Neuronal stem cell (in vitro differentiated cells): ENCODE data around the gene CCDC191.

ENCODE experiments used
- DNase-seq: peaks from one replicate; pipeline ENCODE4 v3.0.0-alpha.2; 2013; ENCODE audit warnings: low spot score
- H2AFZ ChIP-seq: one replicate; pipeline ENCODE4 v1.6.1; 2013; ENCODE audit warnings: mild to moderate bottlenecking, low read length, inconsistent platforms
- H2AK5ac ChIP-seq: 2 replicates; pipeline ENCODE4 v1.6.1; 2013; ENCODE audit warnings: low read depth, mild to moderate bottlenecking, inconsistent platforms, low read length, moderate library complexity, mixed read lengths
- H2BK120ac ChIP-seq: 2 replicates; pipeline ENCODE4 v1.6.1; 2013; ENCODE audit warnings: low read depth, mild to moderate bottlenecking, inconsistent platforms, low read length, moderate library complexity, mixed read lengths
- H2BK12ac ChIP-seq: one replicate; pipeline ENCODE4 v1.6.1; 2013; ENCODE audit warnings: low read length, inconsistent platforms
- H2BK15ac ChIP-seq: 2 replicates; pipeline ENCODE4 v1.6.1; 2013; ENCODE audit warnings: mild to moderate bottlenecking, low read length, inconsistent platforms, mixed read lengths
- H2BK5ac ChIP-seq: one replicate; pipeline ENCODE4 v1.6.1; 2013; ENCODE audit warnings: inconsistent platforms, mild to moderate bottlenecking, low read length, moderate library complexity
- H3K14ac ChIP-seq: one replicate; pipeline ENCODE4 v1.6.1; 2013; ENCODE audit warnings: low read length, inconsistent platforms
- H3K18ac ChIP-seq: 2 replicates; pipeline ENCODE4 v1.6.1; 2013; ENCODE audit warnings: low read length, inconsistent platforms
- H3K23ac ChIP-seq: 2 replicates; pipeline ENCODE4 v1.6.1; 2013; ENCODE audit warnings: low read depth, mild to moderate bottlenecking, mixed read lengths, low read length, inconsistent platforms; ENCODE audit not compliant: poor library complexity
- H3K27ac ChIP-seq: replicated peaks from 3 replicates; pipeline ENCODE4 v1.5.1; 2013; ENCODE audit warnings: low read length, inconsistent platforms
- H3K27me3 ChIP-seq, 3 experiments: 2 replicates each; pipeline ENCODE4 v1.6.1; 2013; ENCODE audit warnings: low read length in 3 of 3, mild to moderate bottlenecking in 2 of 3, inconsistent platforms in 1 of 3, low read depth in 1 of 3, mixed read lengths in 1 of 3, moderate library complexity in 1 of 3; ENCODE audit not compliant: control insufficient read depth in 3 of 3, insufficient read depth in 3 of 3
- H3K36me3 ChIP-seq, 2 donors: replicated peaks in 1 of 2; 2 replicates each; pipeline ENCODE4 v1.6.1; 2013; ENCODE audit warnings: low read length in 2 of 2; ENCODE audit not compliant: control insufficient read depth in 2 of 2, insufficient read depth in 2 of 2
- H3K4ac ChIP-seq: 2 replicates; pipeline ENCODE4 v1.6.1; 2013; ENCODE audit warnings: inconsistent platforms, mild to moderate bottlenecking, low read length, moderate library complexity
- H3K4me1 ChIP-seq, 2 donors: 1 replicate in 1 of 2; 2 replicates in 1 of 2; pipeline ENCODE4 v1.6.1; 2013; ENCODE audit warnings: low read length in 2 of 2, low read depth in 1 of 2; ENCODE audit not compliant: control insufficient read depth in 2 of 2, insufficient read depth in 1 of 2
- H3K4me2 ChIP-seq: one replicate; pipeline ENCODE4 v1.6.1; 2013; ENCODE audit warnings: mild to moderate bottlenecking, low read length, inconsistent platforms; ENCODE audit not compliant: insufficient read depth, poor library complexity, severe bottlenecking
- H3K4me3 ChIP-seq, 2 donors: 2 replicates each; pipeline ENCODE4 v1.5.1; 2013; ENCODE audit warnings: low read length in 2 of 2, mild to moderate bottlenecking in 2 of 2, inconsistent platforms in 1 of 2, moderate library complexity in 1 of 2
- H3K79me1 ChIP-seq: one replicate; pipeline ENCODE4 v1.6.1; 2013; ENCODE audit warnings: low read depth, mild to moderate bottlenecking, inconsistent platforms, low read length, moderate library complexity
- H3K9ac ChIP-seq: one replicate; pipeline ENCODE4 v1.6.1; 2013; ENCODE audit warnings: mild to moderate bottlenecking, low read depth, low read length, inconsistent platforms; ENCODE audit not compliant: poor library complexity
- H3K9me3 ChIP-seq, 2 donors: replicated peaks in 1 of 2; 2 replicates each; pipeline versions ENCODE3 to v1.6.1; 2013; ENCODE audit warnings: low read length in 2 of 2, mild to moderate bottlenecking in 2 of 2, inconsistent platforms in 1 of 2, low read depth in 1 of 2, mixed read lengths in 1 of 2, moderate library complexity in 1 of 2; ENCODE audit not compliant: control insufficient read depth in 2 of 2, insufficient read depth in 1 of 2
- H4K8ac ChIP-seq: one replicate; pipeline ENCODE4 v1.6.1; 2013; ENCODE audit warnings: low read depth, mild to moderate bottlenecking, inconsistent platforms, low read length, moderate library complexity
- H4K91ac ChIP-seq: one replicate; pipeline ENCODE4 v1.6.1; 2013; ENCODE audit warnings: low read length, low read depth, mild to moderate bottlenecking, inconsistent platforms; ENCODE audit not compliant: poor library complexity
- WGBS, 2 donors: extraction: QIAGEN DNeasy Blood & Tissue Kit; methylation state at CpG; one replicate each; pipeline ENCODE4 v1.1.7; 2013; ENCODE audit warnings: missing lambda C conversion rate in 2 of 2, mixed read lengths in 1 of 2; ENCODE audit not compliant: insufficient read length in 2 of 2, insufficient replicate concordance in 1 of 2; ENCODE audit errors: extremely low coverage in 2 of 2; 5-methylcytosine and 5-hydroxymethylcytosine counted together

The CCDC191 gene

GRCh38 chr3:113966172-113966571, 90.2 kb downstream of the CCDC191 start:
- no peaks in the 10 kb centered on the region for H3K9me3 ChIP-seq
- WGBS, 2 donors = no CpG with 5 or more reads among the region's 2 CpGs

GRCh38 chr3:113963879-113964278, 92.4 kb downstream of the CCDC191 start:
- Histone ChIP-seq H3K4ac (no peak overlapping the region), H3K23ac (no peak overlapping the region), H2AK5ac (no peak overlapping the region), H2BK5ac (no peak overlapping the region), H3K27me3 (no peaks in the 10 kb centered on the region), H2AFZ (no peak overlapping the region), H3K9me3 (no peaks in the 10 kb centered on the region), H2BK12ac (no peak overlapping the region), H3K4me1 (no peaks in the 10 kb centered on the region), H3K14ac (no peak overlapping the region), H4K8ac (no peak overlapping the region), H2BK15ac (no peak overlapping the region), H3K36me3 (no peaks in the 10 kb centered on the region), H3K4me3 (no peak overlapping the region), H4K91ac (no peak overlapping the region), H2BK120ac (no peak overlapping the region), H3K9ac (no peak overlapping the region), H3K79me1 (no peaks in the 10 kb centered on the region), H3K4me2 (no peak overlapping the region), H3K27ac (no peak overlapping the region), H3K18ac (no peak overlapping the region)
- no peak for DNase-seq
- no CpG with 5 or more reads among the region's 3 CpGs for WGBS, 2 donors

More at GRCh38 chr3:113966172-113966571, 90.2 kb downstream of the CCDC191 start:
- H3K36me3 ChIP-seq = no peaks in the 10 kb centered on the region
- no peak overlapping the region for H2BK15ac ChIP-seq
- H3K14ac ChIP-seq = no peak overlapping the region
- no peak overlapping the region for H3K23ac ChIP-seq
- no peak overlapping the region for H2BK120ac ChIP-seq
- no peak overlapping the region for H3K27ac ChIP-seq
- H3K79me1 ChIP-seq = no peaks in the 10 kb centered on the region
- no peak overlapping the region for H3K4me2 ChIP-seq
- no peak overlapping the region for H4K91ac ChIP-seq
- H3K4me1 ChIP-seq = no peaks in the 10 kb centered on the region
- no peak overlapping the region for H4K8ac ChIP-seq
- no peak overlapping the region for H2BK12ac ChIP-seq
- H2AK5ac ChIP-seq = no peak overlapping the region
- no peak overlapping the region for H3K18ac ChIP-seq
- no peaks in the 10 kb centered on the region for H3K27me3 ChIP-seq
- no peak overlapping the region for H2AFZ ChIP-seq
- H3K4me3 ChIP-seq = no peak overlapping the region
- no peak overlapping the region for H2BK5ac ChIP-seq
- H3K9ac ChIP-seq = no peak overlapping the region
- no peak overlapping the region for H3K4ac ChIP-seq
- no peak for DNase-seq

GRCh38 chr3:113954091-113954685, 102.1 kb downstream of the CCDC191 start:
- no peaks in the 10 kb centered on the region for H3K79me1 ChIP-seq
- no peak overlapping the region for H2AK5ac ChIP-seq
- WGBS, 2 donors = no CpG with 5 or more reads among the region's 8 CpGs

GRCh38 chr3:113953677-113954076, 102.6 kb downstream of the CCDC191 start:
- H4K8ac ChIP-seq = no peak overlapping the region
- WGBS, 2 donors = no CpG with 5 or more reads among the region's 7 CpGs

More at GRCh38 chr3:113954091-113954685, 102.1 kb downstream of the CCDC191 start:
- H3K9ac ChIP-seq = no peak overlapping the region
- DNase-seq = no peak
- no peaks in the 10 kb centered on the region for H3K4me1 ChIP-seq
- H2AFZ ChIP-seq = no peak overlapping the region
- H3K4me2 ChIP-seq = no peak overlapping the region
- no peak overlapping the region for H4K8ac ChIP-seq
- H4K91ac ChIP-seq = no peak overlapping the region
- no peak overlapping the region for H3K27ac ChIP-seq
- no peak overlapping the region for H2BK15ac ChIP-seq
- H3K23ac ChIP-seq = no peak overlapping the region
- H2BK5ac ChIP-seq = no peak overlapping the region
- no peak overlapping the region for H2BK120ac ChIP-seq
- H3K36me3 ChIP-seq = no peaks in the 10 kb centered on the region
- H3K14ac ChIP-seq = no peak overlapping the region
- H3K27me3 ChIP-seq = peaks cover 0 to 15% (median 1%) of the 10 kb centered on the region in 3 experiments
- no peak overlapping the region for H3K4ac ChIP-seq
- H3K18ac ChIP-seq = no peak overlapping the region
- no peak overlapping the region for H2BK12ac ChIP-seq
- H3K9me3 ChIP-seq = no peaks in the 10 kb centered on the region
- no peak overlapping the region for H3K4me3 ChIP-seq

More at GRCh38 chr3:113953677-113954076, 102.6 kb downstream of the CCDC191 start:
- H3K23ac ChIP-seq = no peak overlapping the region
- no peak overlapping the region for H3K18ac ChIP-seq
- H2AK5ac ChIP-seq = no peak overlapping the region
- no peak overlapping the region for H3K4me2 ChIP-seq
- H2BK12ac ChIP-seq = no peak overlapping the region
- H3K14ac ChIP-seq = no peak overlapping the region
- H3K9me3 ChIP-seq = no peaks in the 10 kb centered on the region
- H3K79me1 ChIP-seq = no peaks in the 10 kb centered on the region
- no peak for DNase-seq
- H2BK15ac ChIP-seq = no peak overlapping the region
- H3K27me3 ChIP-seq = peaks cover 0 to 21% (median 6%) of the 10 kb centered on the region in 3 experiments
- no peak overlapping the region for H2BK5ac ChIP-seq
- H4K91ac ChIP-seq = no peak overlapping the region
- no peaks in the 10 kb centered on the region for H3K36me3 ChIP-seq
- H2BK120ac ChIP-seq = no peak overlapping the region
- no peak overlapping the region for H3K4ac ChIP-seq
- H2AFZ ChIP-seq = no peak overlapping the region
- no peak overlapping the region for H3K27ac ChIP-seq
- no peak overlapping the region for H3K9ac ChIP-seq
- no peak overlapping the region for H3K4me3 ChIP-seq
- H3K4me1 ChIP-seq = no peaks in the 10 kb centered on the region
